Keratinocyte (primary cell): Measurements from ENCODE around the gene PITHD1. TPM values are rescaled to one million over a fixed set of nuclear protein-coding genes. Genes with fewer than 3 reads are reported as not detected.

ENCODE experiments used
- DNase-seq: peaks from one replicate; pipeline ENCODE4 v3.0.0-alpha.2; 2011; ENCODE audit warnings: low read depth, missing footprints, low spot score
- FAIRE-seq: peaks from 2 replicates; lab custom pipeline; 2011; peaks lifted over from hg19 to GRCh38; lab: Jason Lieb, UNC
- H2AFZ ChIP-seq: 2 replicates; pipeline ENCODE4 v1.6.0; 2012; ENCODE audit warnings: low read length, control low read depth, inconsistent platforms; ENCODE audit not compliant: control insufficient read depth
- H3K27ac ChIP-seq: 2 replicates; pipeline ENCODE4 v1.5.1; 2011; ENCODE audit warnings: low read length; ENCODE audit not compliant: control insufficient read depth, insufficient read depth
- H3K27me3 ChIP-seq: 3 replicates; pipeline ENCODE4 v1.6.0; 2011; ENCODE audit warnings: low read length; ENCODE audit not compliant: control insufficient read depth, insufficient read depth; ENCODE audit errors: extremely low read depth
- H3K36me3 ChIP-seq, 2 experiments: 2 replicates in 1 of 2; 3 replicates in 1 of 2; pipeline ENCODE4 v1.5.1; 2011; ENCODE audit warnings: low read length in 2 of 2, mild to moderate bottlenecking in 1 of 2; ENCODE audit not compliant: control insufficient read depth in 2 of 2, insufficient read depth in 2 of 2; ENCODE audit errors: extremely low read depth in 1 of 2
- H3K4me1 ChIP-seq: 3 replicates; pipeline ENCODE4 v1.5.1; 2011; ENCODE audit warnings: low read length; ENCODE audit not compliant: control insufficient read depth, insufficient read depth; ENCODE audit errors: extremely low read depth
- H3K4me2 ChIP-seq: 3 replicates; pipeline ENCODE4 v1.6.0; 2011; ENCODE audit warnings: low read depth, low read length; ENCODE audit not compliant: control insufficient read depth, insufficient read depth; ENCODE audit errors: extremely low read depth
- H3K4me3 ChIP-seq, 3 experiments: fragments of 200-600 bp in 1 of 3; sonication (generic) in 1 of 3; 2 replicates in 2 of 3; 3 replicates in 1 of 3; pipeline ENCODE4 v1.5.1; 2011 to 2016; ENCODE audit warnings: low read length in 3 of 3, mild to moderate bottlenecking in 3 of 3, control low read depth in 2 of 3, inconsistent platforms in 1 of 3, low read depth in 1 of 3, mixed read lengths in 1 of 3, mixed run types in 1 of 3, moderate library complexity in 1 of 3; ENCODE audit not compliant: control insufficient read depth in 2 of 3, insufficient read depth in 2 of 3; ENCODE audit errors: extremely low read depth in 1 of 3
- H3K79me2 ChIP-seq: 2 replicates; pipeline ENCODE4 v1.6.0; 2012; ENCODE audit warnings: low read length; ENCODE audit not compliant: control insufficient read depth, insufficient read depth
- H3K9ac ChIP-seq: 3 replicates; pipeline ENCODE4 v1.6.0; 2011; ENCODE audit warnings: low read length; ENCODE audit not compliant: control insufficient read depth, insufficient read depth; ENCODE audit errors: extremely low read depth
- H3K9me1 ChIP-seq: 3 replicates; pipeline ENCODE4 v1.6.0; 2011; ENCODE audit warnings: low read length; ENCODE audit not compliant: control insufficient read depth, insufficient read depth; ENCODE audit errors: extremely low read depth
- H3K9me3 ChIP-seq: 2 replicates; pipeline ENCODE4 v1.5.1; 2012; ENCODE audit warnings: low read depth, low read length; ENCODE audit not compliant: control insufficient read depth
- H4K20me1 ChIP-seq: 3 replicates; pipeline ENCODE4 v1.6.0; 2011; ENCODE audit warnings: low read length; ENCODE audit not compliant: control insufficient read depth, insufficient read depth; ENCODE audit errors: extremely low read depth
- CTCF ChIP-seq, 3 experiments: IDR thresholded peaks in 1 of 3; conservative IDR thresholded peaks in 1 of 3; optimal IDR thresholded peaks in 1 of 3; 2 replicates in 2 of 3; 3 replicates in 1 of 3; pipeline versions ENCODE3 to v1.5.1; 2011; ENCODE audit warnings: low read length in 3 of 3, mild to moderate bottlenecking in 3 of 3, moderate library complexity in 2 of 3, control low read depth in 1 of 3, inconsistent platforms in 1 of 3; ENCODE audit not compliant: insufficient read depth in 2 of 3; ENCODE audit errors: extremely low read depth in 1 of 3
- EZH2 ChIP-seq: IDR thresholded peaks from one replicate; pipeline ENCODE4 v1.6.1; 2012; ENCODE audit warnings: inconsistent platforms, mild to moderate bottlenecking, low read length, moderate library complexity
- dilution Hi-C: fragments of 300-500 bp; cut with MboI; formaldehyde crosslinking; loops from one replicate; pipeline ENCODE4 v1.7.0; 2020; ENCODE audit warnings: low sequenced_read_pairs; ENCODE audit not compliant: extremely low pct_ligation_motif_present
- polyA plus RNA-seq, 5 experiments: library from polyadenylated mRNA; depleted of rRNA in 3 of 5; stranded (reverse) in 3 of 5; stranded (forward) in 1 of 5; unstranded in 1 of 5; fragments of >200 nt; gene quantifications; 1 replicate in 1 of 5; 2 replicates in 3 of 5; 3 replicates in 1 of 5; pipeline versions ENCODE4 v1.2.1 to v1.2.3, GENCODE V29; 2011 to 2012; ENCODE audit warnings: missing spikeins in 2 of 5, low read depth in 1 of 5, low replicate concordance in 1 of 5

Gene PITHD1
- polyA plus RNA-seq, 1 donor (not counting 4 experiments of a cell fraction or from before 2014, with no cell fraction given), result 59.4 TPM

GRCh38 chr1:23757812-23758211, 20.4 kb upstream of the PITHD1 start:
- Histone ChIP-seq H3K9ac (no peak overlapping the region), H3K27ac (no peak overlapping the region), H3K9me1 (no peaks in the 10 kb centered on the region), H3K79me2 (peaks cover 2% of the 10 kb centered on the region), H3K27me3 (no peaks in the 10 kb centered on the region), H3K4me3 (no peak overlapping the region), H2AFZ (no peak overlapping the region), H3K4me1 (no peaks in the 10 kb centered on the region), H3K36me3 (peaks cover 41 to 44% of the 10 kb centered on the region in 2 experiments), H4K20me1 (no peaks in the 10 kb centered on the region), H3K4me2 (no peak overlapping the region), H3K9me3 (no peaks in the 10 kb centered on the region)
- no peak for DNase-seq
- dilution Hi-C loops, result no loop called here
- no peak for FAIRE-seq
- no peak for TF ChIP-seq CTCF (optimal IDR thresholded peaks at IDR 0.05 in 1 of 3, IDR thresholded peaks at IDR 0.05 in 1 of 3, conservative IDR thresholded peaks at IDR 0.05 in 1 of 3; ENCODE audit: extremely low read depth in 1 of 3, insufficient read depth in 2 of 3, low read length in 3 of 3)

DNA sequence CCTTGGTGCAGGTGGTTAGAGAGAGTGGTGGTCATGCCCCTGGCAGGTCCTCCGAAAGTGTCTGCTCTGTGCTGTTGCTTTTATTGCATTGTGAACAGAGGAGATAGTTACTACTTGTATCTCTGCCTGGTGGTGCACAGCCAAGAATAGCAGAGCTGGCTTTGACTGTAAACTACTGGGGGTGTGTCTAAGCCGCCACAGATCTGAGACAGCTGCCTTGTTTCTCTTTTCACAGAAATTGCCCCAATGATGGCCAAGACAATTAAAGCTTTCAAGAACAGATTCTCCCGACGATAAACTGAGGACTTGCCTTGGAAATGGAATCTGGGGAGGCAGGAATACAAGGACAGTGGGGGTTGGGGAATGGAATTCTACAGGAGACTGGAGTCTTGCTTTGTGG, 18.9 kb upstream of the PITHD1 start:
- FAIRE-seq (no peak), DNase-seq (no peak)
- no peak overlapping the region for H3K4me3 ChIP-seq
- no peaks in the 10 kb centered on the region for H3K9me1 ChIP-seq
- no peaks in the 10 kb centered on the region for H3K27me3 ChIP-seq
- H3K4me1 ChIP-seq, result no peaks in the 10 kb centered on the region
- H2AFZ ChIP-seq, result no peak overlapping the region
- no peaks in the 10 kb centered on the region for H3K9me3 ChIP-seq
- H3K9ac ChIP-seq, result no peak overlapping the region
- H3K36me3 ChIP-seq, result peaks cover 34 to 39% of the 10 kb centered on the region in 2 experiments
- dilution Hi-C loops, result no loop called here
- no peak for TF ChIP-seq CTCF (optimal IDR thresholded peaks at IDR 0.05 in 1 of 3, IDR thresholded peaks at IDR 0.05 in 1 of 3, conservative IDR thresholded peaks at IDR 0.05 in 1 of 3; ENCODE audit: extremely low read depth in 1 of 3, insufficient read depth in 2 of 3, low read length in 3 of 3)
- no peak for TF ChIP-seq EZH2
- peaks cover 1% of the 10 kb centered on the region for H3K79me2 ChIP-seq
- no peak overlapping the region for H3K4me2 ChIP-seq
- H3K27ac ChIP-seq, result no peak overlapping the region
- H4K20me1 ChIP-seq, result no peaks in the 10 kb centered on the region
